NCI-H2107 treated with DMSO at 0.1 percent for 48 hours (cell line): ENCODE data around the gene CUEDC2.
A peak's percentile ranks its signal among the peaks of the same experiment; 100 is the strongest.

Source experiments
- DNase-seq: peaks from one replicate; lab custom pipeline; 2025; ENCODE audit not compliant: unreplicated experiment; lab: John Stamatoyannopoulos, UW

The CUEDC2 gene

DNA sequence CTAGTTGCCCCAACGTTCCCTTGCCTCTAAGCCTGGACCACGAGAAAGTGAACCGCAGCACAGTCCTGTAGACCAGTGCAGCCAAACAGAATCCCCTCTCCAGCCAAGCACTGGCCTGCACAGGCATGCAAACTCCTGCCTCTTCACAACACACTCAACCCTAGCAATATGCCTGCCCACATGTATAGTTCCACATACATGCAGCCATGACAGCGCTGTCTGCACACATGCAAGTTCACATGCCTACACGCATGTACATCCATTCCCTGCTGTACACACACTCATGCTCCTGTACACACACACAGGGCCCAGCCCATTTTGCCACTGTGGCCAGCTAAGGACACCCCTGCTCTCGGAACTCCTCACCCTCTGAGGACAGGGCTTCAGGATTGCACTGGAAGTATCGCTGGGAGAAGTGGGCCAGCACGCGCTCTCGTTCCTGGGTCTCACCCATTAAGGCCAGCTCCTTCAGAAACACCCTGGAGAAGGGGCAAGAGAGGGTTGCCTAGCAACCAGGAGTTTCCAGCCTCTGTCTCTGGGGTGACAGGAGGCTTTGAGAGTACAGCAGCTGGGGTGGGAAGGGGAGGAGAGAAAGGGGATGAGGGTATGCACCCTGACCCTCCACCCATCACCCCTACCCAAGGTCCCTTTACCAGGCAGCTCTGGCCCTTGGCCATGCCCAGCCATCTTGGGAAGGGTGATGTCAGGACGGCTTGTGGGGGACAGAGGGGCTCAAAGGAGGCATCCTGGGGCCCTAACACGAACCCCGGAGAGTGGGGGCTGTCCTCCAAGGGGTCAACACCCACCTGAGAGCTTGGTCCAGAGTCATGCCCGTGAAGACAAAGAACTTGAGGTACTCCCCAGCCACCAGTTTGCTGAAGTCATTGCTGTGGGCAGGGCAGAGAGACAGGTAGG lies 20.8 kb downstream of the CUEDC2 start:
- DNase-seq = no peak

DNA sequence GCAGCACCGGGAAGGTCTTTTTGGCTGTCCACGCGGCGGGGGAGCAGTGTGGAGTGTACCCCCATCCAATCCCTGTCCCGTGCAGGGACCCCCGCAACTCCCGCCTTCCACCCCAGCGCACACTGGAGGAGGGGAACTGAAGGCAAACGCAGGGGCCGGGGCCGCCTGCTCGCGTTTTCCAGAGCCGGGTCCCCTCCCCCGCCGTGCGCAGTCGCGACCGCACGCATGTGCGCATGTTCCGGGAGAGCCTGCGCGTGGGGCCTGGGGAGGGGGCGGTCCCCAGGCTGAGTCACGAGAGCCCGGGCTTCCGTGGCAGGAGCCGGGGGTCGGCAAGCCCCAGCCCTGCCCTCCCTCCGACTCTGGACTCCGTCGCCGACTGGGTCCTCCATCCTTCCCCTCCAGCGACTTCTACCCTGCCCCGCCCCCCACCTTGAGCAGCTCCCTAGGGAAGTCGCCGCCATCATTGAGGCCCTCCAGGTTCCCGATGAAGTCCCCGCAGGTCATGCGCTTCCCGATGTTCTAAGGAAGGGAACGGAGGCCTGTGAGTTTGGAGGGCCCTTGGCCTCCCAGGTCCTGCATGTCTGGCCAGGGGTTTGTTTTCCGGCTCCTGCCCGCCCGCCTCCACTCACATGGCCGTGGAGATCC lies 21.8 kb downstream of the CUEDC2 start:
- DNase-seq = no peak

DNA sequence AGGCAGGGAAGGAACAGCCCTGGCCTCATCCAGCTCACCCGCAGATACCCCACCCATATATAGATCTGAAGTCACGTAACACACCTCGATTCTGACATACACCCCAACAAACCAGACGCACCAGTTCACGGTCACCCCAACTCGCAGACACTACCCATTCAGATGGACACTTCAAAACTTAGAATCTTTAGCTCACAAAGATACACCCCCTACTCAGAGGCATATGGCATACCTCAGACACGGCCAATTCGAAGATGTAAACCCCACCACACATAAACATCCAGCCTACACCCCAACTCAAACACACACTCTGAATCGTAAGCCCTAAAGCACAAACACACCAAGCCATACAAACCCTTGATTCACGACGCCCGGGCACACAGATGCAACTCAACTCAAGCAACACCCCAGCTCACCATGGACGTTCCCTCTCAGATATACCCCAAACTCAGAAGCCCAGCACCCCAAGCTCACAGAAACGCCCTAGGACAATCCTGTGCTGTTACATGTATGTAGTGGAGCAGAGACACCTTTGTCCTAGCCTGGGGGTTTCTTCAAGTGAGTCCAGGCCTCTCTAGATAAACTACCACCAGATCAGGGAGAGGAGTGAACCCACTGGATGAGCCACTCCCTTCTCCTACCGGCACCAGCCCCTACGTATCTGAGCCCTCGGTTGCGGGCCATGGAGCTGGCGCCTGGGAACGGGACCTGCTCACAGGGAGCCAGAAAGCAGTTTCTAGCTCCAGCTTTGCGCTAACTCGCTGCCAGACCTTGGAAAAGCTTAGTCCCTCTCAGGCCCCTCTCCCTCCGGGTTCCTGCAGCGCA lies 22.6 kb downstream of the CUEDC2 start:
- no peak for DNase-seq

DNA sequence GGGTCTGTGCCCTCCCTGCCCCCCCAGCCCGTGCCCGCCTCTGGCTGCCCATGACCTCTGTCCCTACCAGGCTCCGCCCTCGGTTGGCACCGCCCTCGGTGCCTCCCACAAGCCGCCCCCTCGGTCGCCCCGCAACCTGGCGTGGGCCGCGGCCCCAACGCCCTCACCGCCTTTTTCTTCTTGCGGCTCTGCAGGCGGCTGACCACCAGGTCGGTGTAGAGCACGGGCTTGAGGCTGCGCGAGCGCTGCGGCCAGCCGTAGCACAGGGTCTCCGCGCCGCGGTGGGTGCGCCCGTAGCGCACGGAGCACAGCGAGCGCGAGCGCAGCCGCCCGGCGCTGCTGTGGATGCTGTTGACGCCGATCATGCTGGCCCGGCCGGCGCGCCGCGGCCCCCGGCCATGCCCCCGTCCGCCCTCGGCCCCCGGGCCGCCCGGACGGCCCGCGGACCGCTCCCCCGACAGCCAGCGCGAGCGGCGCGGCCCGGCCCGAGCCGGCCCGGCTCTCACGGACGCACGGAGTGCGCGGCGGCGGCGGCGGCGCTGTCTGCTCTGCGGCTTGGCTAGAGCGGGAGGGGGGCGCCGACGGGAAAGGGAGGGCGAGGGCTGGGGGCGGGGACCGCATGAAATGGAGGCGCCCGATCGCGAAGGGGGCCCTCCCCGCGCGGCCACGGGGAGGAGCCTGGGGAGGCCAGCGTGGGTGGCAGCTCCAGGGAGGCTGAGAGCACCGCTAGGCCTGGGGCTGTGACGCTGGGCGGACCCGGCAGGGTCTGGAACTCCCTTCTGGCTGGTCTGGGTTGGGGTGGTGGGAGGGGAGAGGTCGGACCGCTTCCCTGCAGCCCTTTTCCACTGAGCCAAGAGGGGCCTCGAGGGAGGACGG lies 23.4 kb downstream of the CUEDC2 start:
- no peak for DNase-seq

DNA sequence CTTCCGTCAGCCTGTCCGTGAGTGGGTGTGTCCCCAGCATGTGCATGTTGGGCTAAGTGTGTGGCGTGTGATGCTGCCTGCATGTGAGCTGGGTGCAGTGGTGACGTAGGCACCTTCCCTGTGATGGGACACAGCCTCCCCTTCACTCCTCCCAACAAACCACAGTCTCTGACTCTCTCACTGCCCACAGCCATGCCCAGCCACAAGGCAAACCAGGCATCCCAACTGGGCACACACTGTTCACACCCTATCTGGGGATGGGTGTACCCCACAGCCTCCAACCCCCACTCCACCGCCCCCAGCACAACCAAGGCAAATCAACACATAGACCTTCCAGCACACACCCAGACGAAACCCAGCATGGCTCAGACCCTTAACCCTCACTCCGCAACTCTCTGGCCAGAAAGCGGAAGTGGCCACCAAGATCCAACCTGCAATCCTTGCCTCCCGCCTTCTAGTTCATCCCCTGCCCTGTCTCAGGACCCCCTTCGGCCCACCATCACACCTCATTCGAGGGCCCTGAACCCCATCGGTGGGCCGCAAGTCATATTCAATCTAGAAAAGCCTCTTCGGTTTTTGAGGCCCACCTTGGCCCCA lies 24.1 kb downstream of the CUEDC2 start:
- no peak for DNase-seq

DNA sequence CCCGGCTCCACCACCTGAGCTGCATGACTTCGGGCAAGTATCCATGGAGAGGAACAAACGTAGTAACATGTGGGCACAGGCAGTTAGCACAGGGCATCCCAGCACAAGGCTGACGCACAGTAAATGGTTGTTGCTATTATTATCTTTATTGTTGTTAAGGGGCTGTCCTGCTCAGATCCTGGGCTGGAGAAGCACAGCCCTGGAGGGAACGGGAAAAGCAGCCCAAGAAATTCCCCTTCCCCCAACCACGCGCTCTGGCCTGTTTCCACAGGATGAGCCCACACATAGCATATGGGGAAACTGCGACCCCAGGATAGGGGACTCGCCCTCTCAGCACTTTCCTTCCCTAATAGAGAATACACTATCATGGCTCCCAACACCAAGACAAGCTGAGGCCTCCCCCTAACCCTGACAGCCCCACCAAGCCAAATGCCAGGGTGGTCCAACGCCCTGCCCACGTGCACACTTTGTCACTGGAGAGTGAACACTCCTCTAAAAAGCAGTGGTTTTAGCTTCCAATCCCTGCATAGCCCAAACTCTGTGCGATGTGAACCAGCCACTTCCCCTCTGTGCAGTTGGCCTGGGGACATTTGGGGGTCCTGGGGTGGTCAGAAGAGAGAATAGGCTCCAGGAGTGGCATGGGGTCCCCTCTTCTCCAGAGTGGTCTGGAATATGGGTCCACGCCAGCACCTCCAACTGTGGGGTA lies 24.8 kb downstream of the CUEDC2 start:
- DNase-seq = no peak

DNA sequence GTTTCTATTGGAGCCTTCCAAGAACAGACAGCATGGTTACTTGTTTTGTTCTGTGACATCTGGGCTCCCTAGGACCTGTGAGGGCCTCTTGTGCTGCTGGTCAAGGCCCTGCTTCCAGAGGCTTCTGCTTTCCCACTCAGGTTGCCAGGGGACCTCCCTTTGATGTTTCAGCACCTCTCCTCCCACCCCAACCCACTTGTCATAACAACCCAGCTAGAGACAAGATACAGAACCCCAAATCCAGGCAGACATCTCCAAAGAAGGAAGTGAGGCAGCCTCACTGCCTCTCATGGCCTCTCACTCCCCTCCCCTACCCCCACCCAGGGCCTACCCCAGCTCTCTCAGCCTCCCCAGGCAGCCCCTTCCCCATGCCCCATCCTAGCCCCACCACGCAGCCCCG lies 25.6 kb downstream of the CUEDC2 start:
- no peak for DNase-seq

DNA sequence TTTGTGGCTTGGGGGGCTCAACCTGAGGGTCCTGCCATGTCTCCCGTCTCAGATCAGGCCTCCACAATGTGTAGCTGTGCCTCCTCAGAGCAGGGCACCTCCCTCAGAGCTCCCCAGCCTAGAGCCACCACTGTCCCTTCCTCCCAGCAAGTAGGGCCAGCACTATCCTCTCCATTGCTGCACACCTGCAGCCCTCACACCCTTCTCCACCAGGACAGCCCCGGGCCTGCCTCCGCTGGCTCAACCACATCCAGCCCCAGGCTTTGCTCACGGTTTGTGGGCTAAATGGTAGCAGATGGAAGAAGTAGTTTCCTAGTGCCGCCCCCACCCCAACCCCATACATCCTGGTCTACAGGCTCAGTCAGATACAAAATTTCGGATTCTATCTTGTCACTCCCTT lies 26.7 kb downstream of the CUEDC2 start:
- no peak for DNase-seq

DNA sequence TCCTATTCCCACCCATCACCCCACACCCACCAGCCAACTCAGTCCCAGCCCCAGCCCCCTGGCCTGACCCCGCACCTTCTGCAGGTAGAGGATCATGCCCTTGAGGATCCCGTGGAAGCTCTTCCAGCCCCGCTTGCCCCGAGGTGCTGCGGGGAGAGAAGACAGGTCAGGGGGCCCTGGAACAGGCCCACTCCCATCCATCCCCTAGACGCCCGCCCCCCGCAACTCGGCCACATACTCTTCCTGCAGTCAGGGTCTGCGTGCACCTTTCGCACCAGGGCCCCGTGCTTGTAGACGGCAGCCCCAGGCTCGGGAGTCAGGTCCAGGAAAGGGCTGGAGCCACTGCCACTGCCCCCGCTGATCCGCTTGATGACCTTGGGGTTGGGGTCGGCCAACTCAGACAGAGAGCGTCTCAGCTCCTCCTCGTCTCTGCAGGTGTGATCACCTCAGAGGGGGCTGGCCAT lies 27.2 kb downstream of the CUEDC2 start:
- no peak for DNase-seq

DNA sequence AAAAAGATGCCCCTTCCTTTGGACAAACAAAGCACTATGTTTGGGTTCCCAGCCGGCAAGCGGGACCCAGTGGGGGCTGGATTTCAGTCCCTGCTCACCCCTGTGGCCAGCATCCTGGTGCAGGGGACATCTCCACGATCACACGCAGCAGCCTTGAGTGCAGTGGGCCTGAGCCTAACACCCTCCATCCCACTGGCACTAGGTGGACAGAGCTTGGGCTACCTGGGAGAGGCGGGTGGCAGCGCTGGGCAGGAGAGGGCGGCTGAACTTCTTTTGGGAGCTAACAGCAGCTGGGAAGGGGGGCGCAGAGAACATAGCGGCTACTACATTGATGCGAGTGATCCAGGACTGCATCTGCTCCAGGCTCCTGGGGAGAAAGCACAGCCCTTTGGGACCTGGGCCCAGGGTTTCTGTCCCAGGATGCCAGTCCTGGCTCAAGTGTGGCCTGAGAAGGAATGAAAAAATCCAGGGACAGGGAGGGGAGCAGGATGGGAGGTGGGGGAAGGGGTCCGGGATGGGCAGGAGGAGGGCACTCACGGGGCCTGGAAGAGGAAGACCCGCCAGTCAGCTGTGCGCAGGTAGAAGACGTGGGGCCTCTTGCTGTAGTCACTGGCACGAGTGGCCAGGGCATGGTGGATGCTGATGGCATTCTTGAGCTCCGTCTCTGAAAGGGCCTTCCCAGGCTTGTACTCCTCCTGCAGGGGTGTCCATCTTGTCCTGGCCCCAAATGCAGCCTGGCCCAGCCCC lies 27.8 kb downstream of the CUEDC2 start:
- DNase-seq = no peak

DNA sequence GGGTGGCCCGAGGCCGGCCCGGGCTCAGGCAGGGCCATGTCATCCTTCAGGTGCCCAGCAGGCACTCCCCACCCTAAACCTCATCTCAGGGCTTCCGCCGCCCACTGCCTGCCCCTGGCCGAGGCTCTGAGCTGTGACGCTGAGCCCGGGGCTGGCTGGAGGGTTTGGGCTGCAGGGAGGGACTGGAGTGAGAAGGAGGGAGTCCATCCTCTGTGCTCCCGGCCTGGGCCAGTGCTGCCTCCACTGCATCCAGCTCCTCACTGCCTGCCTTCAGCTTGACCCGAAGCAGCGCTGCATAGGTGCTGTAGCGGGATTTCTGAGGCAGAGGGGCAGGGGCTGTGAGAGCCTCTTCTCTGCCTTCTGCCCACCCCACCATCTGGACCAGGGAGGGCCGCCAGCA lies 29.3 kb downstream of the CUEDC2 start:
- no peak for DNase-seq

DNA sequence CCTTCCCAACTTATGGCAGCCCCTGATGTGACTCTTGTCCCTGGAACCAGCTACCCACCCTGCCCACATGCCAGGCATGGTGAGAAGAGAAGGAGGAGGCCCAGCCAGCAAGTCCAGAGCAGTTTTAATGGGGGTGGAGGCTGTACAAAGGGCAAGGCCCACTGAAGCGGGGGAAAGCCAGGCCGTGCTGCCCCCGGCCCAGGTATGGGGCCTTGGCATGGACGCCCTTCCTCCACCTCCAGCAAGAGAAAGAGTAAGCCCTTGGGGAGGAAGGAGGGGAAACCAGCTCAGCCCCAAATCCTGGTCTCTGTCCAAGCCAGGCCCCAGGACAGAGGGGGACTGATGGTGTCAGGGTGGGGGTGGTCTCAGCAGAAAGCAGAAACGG lies 29.9 kb downstream of the CUEDC2 start:
- no peak for DNase-seq

DNA sequence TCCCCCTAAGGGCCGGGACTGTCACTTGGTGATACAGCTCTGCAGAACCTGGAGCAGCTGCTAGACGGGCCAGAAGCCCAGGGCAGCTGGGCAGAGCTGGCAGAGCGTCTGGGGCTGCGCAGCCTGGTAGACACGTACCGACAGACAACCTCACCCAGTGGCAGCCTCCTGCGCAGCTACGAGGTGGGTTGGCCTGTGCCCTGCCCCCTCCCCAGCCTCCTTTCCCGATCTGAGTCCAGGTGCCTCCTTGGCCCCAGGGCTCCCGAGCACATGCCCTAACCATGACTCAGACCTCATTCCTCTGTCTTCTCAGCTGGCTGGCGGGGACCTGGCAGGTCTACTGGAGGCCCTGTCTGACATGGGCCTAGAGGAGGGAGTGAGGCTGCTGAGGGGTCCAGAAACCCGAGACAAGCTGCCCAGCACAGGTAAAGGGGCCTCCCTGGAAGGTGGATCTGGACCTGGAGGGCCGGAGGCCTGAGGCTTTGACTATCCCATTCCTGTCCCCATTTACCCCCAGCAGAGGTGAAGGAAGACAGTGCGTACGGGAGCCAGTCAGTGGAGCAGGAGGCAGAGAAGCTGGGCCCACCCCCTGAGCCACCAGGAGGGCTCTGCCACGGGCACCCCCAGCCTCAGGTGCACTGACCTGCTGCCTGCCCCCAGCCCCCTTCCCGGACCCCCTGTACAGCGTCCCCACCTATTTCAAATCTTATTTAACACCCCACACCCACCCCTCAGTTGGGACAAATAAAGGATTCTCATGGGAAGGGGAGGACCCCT lies 30.5 kb downstream of the CUEDC2 start:
- DNase-seq = no peak

DNA sequence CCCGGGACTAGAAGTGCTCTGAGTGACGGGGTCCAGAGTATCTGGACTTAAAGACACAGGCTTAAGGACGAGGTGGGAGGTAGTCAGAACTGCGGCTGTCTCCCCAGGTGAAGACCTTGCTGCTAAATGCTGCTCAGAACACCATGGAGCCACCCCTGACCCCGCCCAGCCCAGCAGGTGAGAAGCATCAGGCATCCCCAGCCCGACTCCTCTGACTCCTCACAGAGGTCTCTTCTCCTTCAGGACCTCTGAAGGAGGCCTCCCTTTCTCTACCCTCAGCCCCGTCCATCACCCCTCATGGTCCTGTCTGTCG lies 31.1 kb downstream of the CUEDC2 start:
- no peak for DNase-seq

DNA sequence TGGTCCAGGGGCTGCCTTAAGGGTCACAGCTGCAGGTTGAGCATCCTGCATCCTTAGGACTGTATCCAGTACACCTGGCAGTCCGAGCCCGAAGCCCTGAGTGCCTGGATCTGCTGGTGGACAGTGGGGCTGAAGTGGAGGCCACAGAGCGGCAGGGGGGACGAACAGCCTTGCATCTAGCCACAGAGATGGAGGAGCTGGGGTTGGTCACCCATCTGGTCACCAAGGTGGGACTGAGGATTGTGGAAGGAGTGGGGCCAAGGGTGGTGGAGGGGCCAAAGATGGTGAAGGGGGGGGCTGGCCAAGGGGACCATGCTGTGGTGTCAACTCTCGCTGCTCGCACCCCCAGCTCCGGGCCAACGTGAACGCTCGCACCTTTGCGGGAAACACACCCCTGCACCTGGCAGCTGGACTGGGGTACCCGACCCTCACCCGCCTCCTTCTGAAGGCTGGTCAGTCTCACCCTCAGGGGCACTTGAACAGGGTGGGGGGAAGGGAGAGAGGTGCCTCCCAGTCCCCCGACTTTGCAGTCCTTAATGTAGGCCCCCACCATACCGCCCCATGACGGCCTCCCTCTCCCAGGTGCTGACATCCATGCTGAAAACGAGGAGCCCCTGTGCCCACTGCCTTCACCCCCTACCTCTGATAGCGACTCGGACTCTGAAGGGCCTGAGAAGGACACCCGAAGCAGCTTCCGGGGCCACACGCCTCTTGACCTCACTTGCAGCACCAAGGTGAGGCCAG lies 31.6 kb downstream of the CUEDC2 start:
- no peak for DNase-seq

DNA sequence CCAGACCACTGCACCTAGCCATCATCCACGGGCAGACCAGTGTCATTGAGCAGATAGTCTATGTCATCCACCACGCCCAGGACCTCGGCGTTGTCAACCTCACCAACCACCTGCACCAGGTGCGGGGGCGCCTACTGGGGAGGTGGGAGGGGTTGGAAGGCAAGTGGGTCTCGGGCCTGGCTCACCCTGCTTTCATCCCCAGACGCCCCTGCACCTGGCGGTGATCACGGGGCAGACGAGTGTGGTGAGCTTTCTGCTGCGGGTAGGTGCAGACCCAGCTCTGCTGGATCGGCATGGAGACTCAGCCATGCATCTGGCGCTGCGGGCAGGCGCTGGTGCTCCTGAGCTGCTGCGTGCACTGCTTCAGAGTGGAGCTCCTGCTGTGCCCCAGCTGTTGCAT lies 32.3 kb downstream of the CUEDC2 start:
- DNase-seq = no peak

DNA sequence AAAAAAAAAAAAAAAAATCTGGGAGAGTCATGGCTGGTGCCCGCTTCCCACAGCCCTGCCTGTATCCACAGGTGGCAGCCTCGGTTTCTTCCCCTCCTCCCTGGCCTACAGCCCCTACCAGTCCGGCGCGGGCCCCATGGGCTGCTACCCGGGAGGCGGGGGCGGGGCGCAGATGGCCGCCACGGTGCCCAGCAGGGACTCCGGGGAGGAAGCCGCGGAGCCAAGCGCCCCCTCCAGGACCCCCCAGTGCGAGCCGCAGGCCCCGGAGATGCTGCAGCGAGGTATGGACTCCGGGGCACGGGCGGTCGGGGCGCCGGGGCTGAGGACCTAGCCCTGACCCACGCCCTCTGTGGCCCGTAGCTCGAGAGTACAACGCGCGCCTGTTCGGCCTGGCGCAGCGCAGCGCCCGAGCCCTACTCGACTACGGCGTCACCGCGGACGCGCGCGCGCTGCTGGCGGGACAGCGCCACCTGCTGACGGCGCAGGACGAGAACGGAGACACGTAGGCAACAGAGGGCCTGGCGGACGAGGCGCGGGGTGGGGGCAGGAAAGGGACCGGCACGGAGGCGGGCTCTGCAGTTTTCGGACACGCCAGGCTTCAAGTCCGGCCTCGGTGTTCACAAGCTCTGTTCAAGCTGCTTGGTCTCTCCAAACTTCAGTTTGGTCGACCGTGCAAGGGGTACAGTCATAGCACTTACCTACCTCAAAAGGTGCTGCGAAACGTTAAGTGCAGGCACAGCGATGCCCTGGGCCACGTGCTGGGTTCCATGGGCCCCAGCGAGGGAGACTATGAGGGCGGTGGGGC lies 33.0 kb downstream of the CUEDC2 start:
- peak; percentile 57 for DNase-seq
